Pancreas (tissue), 10 donors: ENCODE results near the gene ZBTB46. TPM values are rescaled to one million over a fixed set of nuclear protein-coding genes. Genes with fewer than 3 reads are reported as not detected.

Experiments used
- ATAC-seq, 4 donors: fragments of 200-7000 bp; cut with Tn5 transposase; one replicate each; pipeline versions ENCODE4 v1.8.0 to v1.9.1; 2020; ENCODE audit warnings: mild to moderate bottlenecking in 4 of 4, moderate library complexity in 4 of 4
- DNase-seq, 6 donors: peaks; one replicate each; pipeline ENCODE4 v3.0.0-alpha.2; 2020
- FAIRE-seq: peaks from 2 replicates; lab custom pipeline; 2012; peaks lifted over from hg19 to GRCh38; lab: Jason Lieb, UNC
- H3K27ac ChIP-seq, 4 donors: fragments of 200-600 bp; sonication (generic); 1 replicate in 3 of 4; 2 replicates in 1 of 4; pipeline versions ENCODE4 v1.5.0 to v1.8.0; 2020
- H3K27me3 ChIP-seq, 4 donors: fragments of 200-600 bp; one replicate each; pipeline ENCODE4 v1.8.0; 2021
- H3K36me3 ChIP-seq, 3 donors: fragments of 200-600 bp; sonication (generic) in 1 of 3; one replicate each; pipeline versions ENCODE4 v1.5.0 to v1.8.0; 2020 to 2021
- H3K4me1 ChIP-seq, 3 donors: fragments of 200-600 bp; one replicate each; pipeline ENCODE4 v1.8.0; 2021
- H3K4me3 ChIP-seq, 4 donors: fragments of 200-600 bp; sonication (generic) in 2 of 4; one replicate each; pipeline versions ENCODE4 v1.5.0 to v1.8.0; 2020 to 2021
- H3K9me3 ChIP-seq, 4 donors: fragments of 200-600 bp; one replicate each; pipeline ENCODE4 v1.8.0; 2021
- CTCF ChIP-seq, 4 donors: fragments of 200-600 bp; sonication (generic) in 3 of 4; IDR thresholded peaks; one replicate each; pipeline versions ENCODE4 v1.5.0 to v1.8.0; 2021; ENCODE audit warnings: antibody characterized with exemption in 4 of 4
- WGBS, 2 donors: extraction: QIAGEN DNeasy Blood & Tissue Kit; methylation state at CpG; one replicate each; pipeline ENCODE4 v1.1.7; 2013; 5-methylcytosine and 5-hydroxymethylcytosine counted together
- intact Hi-C, 3 donors: fragments of 100-400 bp; cut with DNase I; formaldehyde crosslinking; loops; one replicate each; pipeline versions ENCODE4 v1.11.1 to v1.14.2; 2022
- polyA plus RNA-seq, 2 donors: library from polyadenylated mRNA; stranded (reverse); fragments of 200-250 nt; gene quantifications; one replicate each; pipeline ENCODE4 v1.2.3, GENCODE V29; 2013
- total RNA-seq, 6 donors: library from RNA; stranded (reverse); fragmentation: NEBNext Ultra II Directional in 4 of 6; extraction: Animal tissue kit (Norgen Biotek cat#: 25700) in 4 of 6; gene quantifications; one replicate each; pipeline versions ENCODE4 v1.2.1 to v1.2.4, GENCODE V29; 2021 to 2023
- donor health status: healthy with polysubstance abuse.
- donor health status: DM: no; HTN: no; CAD: no; lungs with moderate emphysema.
- donor health status: DM: no; HTN: no; CAD: no.
- donor health status: control.
- donor health status: control.
- donor health status: Bipolar disorder and iron deficiency.
- donor health status: DM: yes; HTN: yes; CAD: no.
- donor health status: DM: no; HTN: no; CAD: no.
- donor health status: DM: no; HTN: no; CAD: no.
- donor health status: DM: yes; HTN: yes; CAD: no.

The ZBTB46 gene
- total and polyA plus RNA-seq, 8 donors, result 2.2 to 7.4 (median 3.0) TPM

GRCh38 chr20:63718996-63719395 is 112.1 kb downstream of the ZBTB46 start:
- ATAC-seq (no peak), FAIRE-seq (no peak), DNase-seq (no peak)
- peaks cover 0 to 3% (median 0%) of the 10 kb centered on the region in 3 donors for H3K36me3 ChIP-seq
- H3K9me3 ChIP-seq, result no peaks in the 10 kb centered on the region
- no peak for TF ChIP-seq CTCF (IDR thresholded peaks at IDR 0.05)
- no peak overlapping the region for H3K4me3 ChIP-seq
- no peaks in the 10 kb centered on the region for H3K27me3 ChIP-seq
- 100% methylated on average over 1 to 2 of the region's 2 CpGs for WGBS, 2 donors
- H3K4me1 ChIP-seq, result no peaks in the 10 kb centered on the region
- intact Hi-C loops, result no loop called here
- H3K27ac ChIP-seq, result no peak overlapping the region

GRCh38 chr20:63714858-63715257 is 116.2 kb downstream of the ZBTB46 start:
- 96 to 98% methylated on average over 5 of the region's 5 CpGs for WGBS, 2 donors

GRCh38 chr20:63712191-63712590 is 118.9 kb downstream of the ZBTB46 start:
- ATAC-seq (no peak), FAIRE-seq (no peak), DNase-seq (no peak)
- no peaks in the 10 kb centered on the region for H3K27me3 ChIP-seq
- no peaks in the 10 kb centered on the region for H3K9me3 ChIP-seq
- peaks cover 0 to 10% (median 0%) of the 10 kb centered on the region in 3 donors for H3K4me1 ChIP-seq
- intact Hi-C loops, result no loop called here
- peaks cover 2 to 5% (median 4%) of the 10 kb centered on the region in 3 donors for H3K36me3 ChIP-seq
- TF ChIP-seq CTCF (IDR thresholded peaks at IDR 0.05), result no peak
- 93 to 98% methylated on average over 1 of the region's 1 CpG for WGBS, 2 donors
- no peak overlapping the region for H3K4me3 ChIP-seq
- no peak overlapping the region for H3K27ac ChIP-seq

More at GRCh38 chr20:63714858-63715257, 116.2 kb downstream of the ZBTB46 start:
- DNase-seq (no peak), FAIRE-seq (no peak), ATAC-seq (no peak)
- intact Hi-C loops, result no loop called here
- no peak for TF ChIP-seq CTCF (IDR thresholded peaks at IDR 0.05)
- H3K4me3 ChIP-seq, result no peak overlapping the region
- no peaks in the 10 kb centered on the region for H3K4me1 ChIP-seq
- no peak overlapping the region for H3K27ac ChIP-seq
- no peaks in the 10 kb centered on the region for H3K9me3 ChIP-seq
- H3K27me3 ChIP-seq, result no peaks in the 10 kb centered on the region
- H3K36me3 ChIP-seq, result peaks cover 2 to 8% (median 4%) of the 10 kb centered on the region in 3 donors

GRCh38 chr20:63711085-63711645 is 119.9 kb downstream of the ZBTB46 start:
- ATAC-seq (no peak), FAIRE-seq (no peak), DNase-seq (no peak)
- H3K27me3 ChIP-seq, result no peaks in the 10 kb centered on the region
- intact Hi-C loops, result no loop called here
- no peaks in the 10 kb centered on the region for H3K9me3 ChIP-seq
- peaks cover 0 to 15% (median 6%) of the 10 kb centered on the region in 3 donors for H3K4me1 ChIP-seq
- no peak overlapping the region for H3K27ac ChIP-seq
- peaks cover 2 to 5% (median 4%) of the 10 kb centered on the region in 3 donors for H3K36me3 ChIP-seq
- H3K4me3 ChIP-seq, result no peak overlapping the region
- WGBS, 2 donors, result 81% methylated on average over 12 of the region's 12 CpGs
- no peak for TF ChIP-seq CTCF (IDR thresholded peaks at IDR 0.05)

- no peak for FAIRE-seq
- TF ChIP-seq CTCF (IDR thresholded peaks at IDR 0.05), result no peak
- intact Hi-C loops, result no loop called here
- Histone ChIP-seq H3K27ac (no peak overlapping the region), H3K9me3 (no peaks in the 10 kb centered on the region), H3K36me3 (peaks cover 4 to 9% (median 5%) of the 10 kb centered on the region in 3 donors), H3K27me3 (no peaks in the 10 kb centered on the region), H3K4me3 (peak overlapping the region in 1 of 4 donors; percentile 97), H3K4me1 (peaks cover 0 to 16% (median 6%) of the 10 kb centered on the region in 3 donors)
- DNase-seq, result peak in 1 of 6 donors; percentile 18
- WGBS, 2 donors, result 84 to 92% methylated on average over 17 of the region's 17 CpGs
- ATAC-seq, result no peak
Measured at GRCh38 chr20:63709149-63709527, 121.9 kb downstream of the ZBTB46 start.
